ENCODE measurements around the gene MFN1. TPM values are rescaled to one million over a fixed set of nuclear protein-coding genes. Genes with fewer than 3 reads are reported as not detected.

MFN1 gene
- total RNA-seq, 1 donor from 2014 or later = 56.0 TPM

GRCh38 chr3:179336345-179336929 is 11.1 kb upstream of the MFN1 start:
- no peak for DNase-seq (ENCODE audit: low spot score)

- DNase-seq (ENCODE audit: low spot score) = no peak
Measured at GRCh38 chr3:179348325-179349013, 960 bp downstream of the MFN1 start.

- no peak for DNase-seq (ENCODE audit: low spot score)
Measured at GRCh38 chr3:179355996-179356395, 8.5 kb downstream of the MFN1 start.

- DNase-seq (ENCODE audit: low spot score) = no peak
Measured at GRCh38 chr3:179363332-179363731, 15.8 kb downstream of the MFN1 start.

GRCh38 chr3:179369621-179370020 is 22.1 kb downstream of the MFN1 start:
- no peak for DNase-seq (ENCODE audit: low spot score)

GRCh38 chr3:179373938-179374337 is 26.4 kb downstream of the MFN1 start:
- DNase-seq (ENCODE audit: low spot score) = no peak

- DNase-seq (ENCODE audit: low spot score) = no peak
Measured at GRCh38 chr3:179375091-179375999, 27.8 kb downstream of the MFN1 start.

- DNase-seq (ENCODE audit: low spot score) = no peak
Measured at GRCh38 chr3:179376474-179376873, 29.0 kb downstream of the MFN1 start.

GRCh38 chr3:179391906-179392305 is 44.4 kb downstream of the MFN1 start:
- DNase-seq (ENCODE audit: low spot score) = no peak

- no peak for DNase-seq (ENCODE audit: low spot score)
Measured at GRCh38 chr3:179398574-179399231, 51.2 kb downstream of the MFN1 start.

- no peak for DNase-seq (ENCODE audit: low spot score)
Measured at GRCh38 chr3:179401561-179401960, 54.1 kb downstream of the MFN1 start.

- DNase-seq (ENCODE audit: low spot score) = no peak
Measured at GRCh38 chr3:179402963-179403362, 55.5 kb downstream of the MFN1 start.

- no peak for DNase-seq (ENCODE audit: low spot score)
Measured at GRCh38 chr3:179404307-179404706, 56.8 kb downstream of the MFN1 start.

- no peak for DNase-seq (ENCODE audit: low spot score)
Measured at GRCh38 chr3:179410331-179410730, 62.8 kb downstream of the MFN1 start.

- DNase-seq (ENCODE audit: low spot score) = no peak
Measured at GRCh38 chr3:179410999-179411398, 63.5 kb downstream of the MFN1 start.

GRCh38 chr3:179414804-179415203 is 67.3 kb downstream of the MFN1 start:
- DNase-seq (ENCODE audit: low spot score) = no peak

- no peak for DNase-seq (ENCODE audit: low spot score)
Measured at GRCh38 chr3:179415377-179415776, 67.9 kb downstream of the MFN1 start.

- no peak for DNase-seq (ENCODE audit: low spot score)
Measured at GRCh38 chr3:179416681-179417080, 69.2 kb downstream of the MFN1 start.

GRCh38 chr3:179418610-179419009 is 71.1 kb downstream of the MFN1 start:
- no peak for DNase-seq (ENCODE audit: low spot score)

- DNase-seq (ENCODE audit: low spot score) = no peak
Measured at GRCh38 chr3:179421500-179421899, 74.0 kb downstream of the MFN1 start.

- no peak for DNase-seq (ENCODE audit: low spot score)
Measured at GRCh38 chr3:179425075-179425474, 77.6 kb downstream of the MFN1 start.

- no peak for DNase-seq (ENCODE audit: low spot score)
Measured at GRCh38 chr3:179428876-179429548, 81.5 kb downstream of the MFN1 start.

Measured in ureter (tissue), 1 donor.